CD4-positive, alpha-beta T cell treated with Interleukin-6 at 100 ng/mL for 8 hours (primary cell): ENCODE results near the gene OAF.

Experiments
- DNase-seq: peaks from one replicate; pipeline ENCODE4 v3.0.0-alpha.2; 2020; ENCODE audit warnings: mixed read lengths, low spot score

The OAF gene

GRCh38 chr11:120201653-120202052, 9.2 kb upstream of the OAF start:
- DNase-seq, result no peak

GRCh38 chr11:120203626-120204025, 7.2 kb upstream of the OAF start:
- no peak for DNase-seq

GRCh38 chr11:120205596-120206161, 5.2 kb upstream of the OAF start:
- DNase-seq, result no peak

GRCh38 chr11:120207512-120207911, 3.3 kb upstream of the OAF start:
- no peak for DNase-seq

- no peak for DNase-seq
Measured at GRCh38 chr11:120208001-120208441, 2.8 kb upstream of the OAF start.

GRCh38 chr11:120208777-120209176, 2.1 kb upstream of the OAF start:
- no peak for DNase-seq

GRCh38 chr11:120209746-120210625, 846 bp upstream of the OAF start:
- DNase-seq, result no peak

GRCh38 chr11:120211522-120212258, 858 bp downstream of the OAF start:
- no peak for DNase-seq

- no peak for DNase-seq
Measured at GRCh38 chr11:120212259-120212878, 1.5 kb downstream of the OAF start.

GRCh38 chr11:120212926-120213325, 2.1 kb downstream of the OAF start:
- DNase-seq, result no peak

- DNase-seq, result no peak
Measured at GRCh38 chr11:120214581-120214980, 3.7 kb downstream of the OAF start.

GRCh38 chr11:120215634-120216033, 4.8 kb downstream of the OAF start:
- no peak for DNase-seq

GRCh38 chr11:120216426-120217102, 5.7 kb downstream of the OAF start:
- no peak for DNase-seq

GRCh38 chr11:120217526-120217925, 6.7 kb downstream of the OAF start:
- no peak for DNase-seq

GRCh38 chr11:120217941-120218694, 7.3 kb downstream of the OAF start:
- no peak for DNase-seq

- DNase-seq, result no peak
Measured at GRCh38 chr11:120218695-120219033, 7.8 kb downstream of the OAF start.

- DNase-seq, result no peak
Measured at GRCh38 chr11:120219232-120219937, 8.6 kb downstream of the OAF start.

GRCh38 chr11:120219938-120220746, 9.3 kb downstream of the OAF start:
- DNase-seq, result no peak

- no peak for DNase-seq
Measured at GRCh38 chr11:120220747-120221037, 9.9 kb downstream of the OAF start.
